ENCODE results near the gene CPED1.

DNA sequence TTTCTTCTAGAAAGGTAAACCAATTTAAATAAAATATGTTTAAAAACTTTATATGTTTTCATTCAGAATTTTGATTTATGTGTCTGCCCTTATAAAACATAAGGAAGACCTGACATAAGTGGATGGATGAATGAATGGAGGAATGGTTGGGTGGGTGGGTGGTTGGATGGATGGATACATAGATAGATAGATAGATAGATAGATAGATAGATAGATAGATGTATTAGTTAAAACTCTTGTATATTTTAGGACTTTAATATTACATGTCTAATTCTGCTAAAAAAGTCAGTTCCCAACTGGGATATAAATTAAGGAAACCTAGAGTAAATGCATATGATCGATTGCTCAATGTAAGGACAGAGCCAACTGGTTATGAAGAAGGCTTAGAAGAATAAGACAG lies 184.0 kb downstream of the CPED1 start:
- TF ChIP-seq, protein P1, sequence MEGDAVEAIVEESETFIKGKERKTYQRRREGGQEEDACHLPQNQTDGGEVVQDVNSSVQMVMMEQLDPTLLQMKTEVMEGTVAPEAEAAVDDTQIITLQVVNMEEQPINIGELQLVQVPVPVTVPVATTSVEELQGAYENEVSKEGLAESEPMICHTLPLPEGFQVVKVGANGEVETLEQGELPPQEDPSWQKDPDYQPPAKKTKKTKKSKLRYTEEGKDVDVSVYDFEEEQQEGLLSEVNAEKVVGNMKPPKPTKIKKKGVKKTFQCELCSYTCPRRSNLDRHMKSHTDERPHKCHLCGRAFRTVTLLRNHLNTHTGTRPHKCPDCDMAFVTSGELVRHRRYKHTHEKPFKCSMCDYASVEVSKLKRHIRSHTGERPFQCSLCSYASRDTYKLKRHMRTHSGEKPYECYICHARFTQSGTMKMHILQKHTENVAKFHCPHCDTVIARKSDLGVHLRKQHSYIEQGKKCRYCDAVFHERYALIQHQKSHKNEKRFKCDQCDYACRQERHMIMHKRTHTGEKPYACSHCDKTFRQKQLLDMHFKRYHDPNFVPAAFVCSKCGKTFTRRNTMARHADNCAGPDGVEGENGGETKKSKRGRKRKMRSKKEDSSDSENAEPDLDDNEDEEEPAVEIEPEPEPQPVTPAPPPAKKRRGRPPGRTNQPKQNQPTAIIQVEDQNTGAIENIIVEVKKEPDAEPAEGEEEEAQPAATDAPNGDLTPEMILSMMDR (IDR thresholded peaks at IDR 0.05; ENCODE audit: low read length), result no peak
- TF ChIP-seq EZH2 (IDR thresholded peaks at IDR 0.05; ENCODE audit: borderline replicate concordance, low read length), result no peak

Data from OCI-LY1 (cell line).